WTC11 (cell line): ENCODE data around the gene DNAL4.

Experiments
- ZNF423 ChIP-seq: fragments of 250-450 bp; sonication (Bioruptor Pico); IDR thresholded peaks from 2 replicates; pipeline ENCODE4 v2.1.2; 2022; ENCODE audit warnings: mild to moderate bottlenecking, moderate library complexity
- TF ChIP-seq, protein P1 (sequence below): sonication (generic); formaldehyde crosslinking; IDR thresholded peaks from 2 replicates; pipeline ENCODE4 v1.8.0; 2022; ENCODE audit warnings: mild to moderate bottlenecking, missing genetic modification reagents
- TF ChIP-seq, protein P2 (sequence below): sonication (generic); formaldehyde crosslinking; IDR thresholded peaks from 2 replicates; pipeline ENCODE4 v1.8.1; 2022; ENCODE audit warnings: low read depth, missing genetic modification reagents, borderline replicate concordance
- TF ChIP-seq, protein P3 (sequence below): sonication (generic); formaldehyde crosslinking; IDR thresholded peaks from 2 replicates; pipeline ENCODE4 v1.8.1; 2023; ENCODE audit warnings: mild to moderate bottlenecking, missing genetic modification reagents, moderate library complexity
- TF ChIP-seq, protein P4 (sequence below): sonication (generic); formaldehyde crosslinking; IDR thresholded peaks from 2 replicates; pipeline ENCODE4 v1.8.1; 2022; ENCODE audit warnings: mild to moderate bottlenecking, missing genetic modification reagents, moderate library complexity, borderline replicate concordance

DNA sequence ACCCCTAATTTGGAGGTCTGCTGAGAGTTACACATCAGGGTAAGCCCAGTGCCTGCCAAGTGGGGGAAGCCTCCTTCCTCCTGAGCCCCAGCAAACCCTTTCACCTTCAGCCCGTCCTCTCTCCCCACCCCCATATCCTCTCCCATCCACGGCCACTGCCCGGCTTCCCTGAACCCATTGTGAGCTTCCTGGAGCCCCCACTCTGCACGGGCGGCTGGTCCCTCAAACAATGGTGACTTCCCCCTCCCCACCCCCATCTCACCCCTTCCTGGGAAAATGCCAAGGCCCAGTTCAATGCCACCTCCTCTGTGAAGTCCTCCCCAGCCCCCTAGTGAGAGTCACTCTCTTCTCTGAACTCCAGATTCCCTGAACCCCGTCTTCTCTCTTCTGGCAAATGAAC, 17.9 kb downstream of the DNAL4 start:
- TF ChIP-seq, protein P1, sequence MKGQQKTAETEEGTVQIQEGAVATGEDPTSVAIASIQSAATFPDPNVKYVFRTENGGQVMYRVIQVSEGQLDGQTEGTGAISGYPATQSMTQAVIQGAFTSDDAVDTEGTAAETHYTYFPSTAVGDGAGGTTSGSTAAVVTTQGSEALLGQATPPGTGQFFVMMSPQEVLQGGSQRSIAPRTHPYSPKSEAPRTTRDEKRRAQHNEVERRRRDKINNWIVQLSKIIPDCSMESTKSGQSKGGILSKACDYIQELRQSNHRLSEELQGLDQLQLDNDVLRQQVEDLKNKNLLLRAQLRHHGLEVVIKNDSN, result no peak
- TF ChIP-seq, protein P2, sequence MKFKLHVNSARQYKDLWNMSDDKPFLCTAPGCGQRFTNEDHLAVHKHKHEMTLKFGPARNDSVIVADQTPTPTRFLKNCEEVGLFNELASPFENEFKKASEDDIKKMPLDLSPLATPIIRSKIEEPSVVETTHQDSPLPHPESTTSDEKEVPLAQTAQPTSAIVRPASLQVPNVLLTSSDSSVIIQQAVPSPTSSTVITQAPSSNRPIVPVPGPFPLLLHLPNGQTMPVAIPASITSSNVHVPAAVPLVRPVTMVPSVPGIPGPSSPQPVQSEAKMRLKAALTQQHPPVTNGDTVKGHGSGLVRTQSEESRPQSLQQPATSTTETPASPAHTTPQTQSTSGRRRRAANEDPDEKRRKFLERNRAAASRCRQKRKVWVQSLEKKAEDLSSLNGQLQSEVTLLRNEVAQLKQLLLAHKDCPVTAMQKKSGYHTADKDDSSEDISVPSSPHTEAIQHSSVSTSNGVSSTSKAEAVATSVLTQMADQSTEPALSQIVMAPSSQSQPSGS (CRISPR knock-in tag), result no peak
- TF ChIP-seq, protein P3, sequence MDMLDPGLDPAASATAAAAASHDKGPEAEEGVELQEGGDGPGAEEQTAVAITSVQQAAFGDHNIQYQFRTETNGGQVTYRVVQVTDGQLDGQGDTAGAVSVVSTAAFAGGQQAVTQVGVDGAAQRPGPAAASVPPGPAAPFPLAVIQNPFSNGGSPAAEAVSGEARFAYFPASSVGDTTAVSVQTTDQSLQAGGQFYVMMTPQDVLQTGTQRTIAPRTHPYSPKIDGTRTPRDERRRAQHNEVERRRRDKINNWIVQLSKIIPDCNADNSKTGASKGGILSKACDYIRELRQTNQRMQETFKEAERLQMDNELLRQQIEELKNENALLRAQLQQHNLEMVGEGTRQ (CRISPR knock-in tag), result no peak
- TF ChIP-seq, protein P4, sequence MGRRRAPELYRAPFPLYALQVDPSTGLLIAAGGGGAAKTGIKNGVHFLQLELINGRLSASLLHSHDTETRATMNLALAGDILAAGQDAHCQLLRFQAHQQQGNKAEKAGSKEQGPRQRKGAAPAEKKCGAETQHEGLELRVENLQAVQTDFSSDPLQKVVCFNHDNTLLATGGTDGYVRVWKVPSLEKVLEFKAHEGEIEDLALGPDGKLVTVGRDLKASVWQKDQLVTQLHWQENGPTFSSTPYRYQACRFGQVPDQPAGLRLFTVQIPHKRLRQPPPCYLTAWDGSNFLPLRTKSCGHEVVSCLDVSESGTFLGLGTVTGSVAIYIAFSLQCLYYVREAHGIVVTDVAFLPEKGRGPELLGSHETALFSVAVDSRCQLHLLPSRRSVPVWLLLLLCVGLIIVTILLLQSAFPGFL (CRISPR knock-in tag), result no peak
- TF ChIP-seq ZNF423 (CRISPR knock-in tag), result no peak
